Upper lobe of left lung (tissue), 6 donors: ENCODE data around the gene ADPRH. TPM values are rescaled to one million over a fixed set of nuclear protein-coding genes. Genes with fewer than 3 reads are reported as not detected.

ENCODE experiments used
- ATAC-seq, 2 donors: fragments of 200-7000 bp; cut with Tn5 transposase; one replicate each; pipeline ENCODE4 v1.9.1; 2022; ENCODE audit warnings: mild to moderate bottlenecking in 2 of 2, moderate library complexity in 2 of 2; ENCODE audit not compliant: low FRiP score in 2 of 2
- DNase-seq, 2 donors: peaks; one replicate each; pipeline ENCODE4 v3.0.0-alpha.2; 2019 to 2020
- H3K27ac ChIP-seq, 4 donors: fragments of 200-600 bp; sonication (generic); one replicate each; pipeline ENCODE4 v1.5.1; 2016 to 2019
- H3K27me3 ChIP-seq, 4 donors: fragments of 200-600 bp; sonication (generic); one replicate each; pipeline ENCODE4 v1.5.1; 2017 to 2019
- H3K36me3 ChIP-seq, 4 donors: fragments of 200-600 bp; sonication (generic); one replicate each; pipeline ENCODE4 v1.5.1; 2016 to 2019
- H3K4me1 ChIP-seq, 4 donors: fragments of 200-600 bp; sonication (generic); one replicate each; pipeline ENCODE4 v1.5.1; 2018 to 2019
- H3K4me3 ChIP-seq, 4 donors: fragments of 200-600 bp; sonication (generic); one replicate each; pipeline ENCODE4 v1.5.1; 2017 to 2019; ENCODE audit warnings: mild to moderate bottlenecking in 2 of 4, moderate library complexity in 1 of 4
- H3K9me3 ChIP-seq, 4 donors: fragments of 200-600 bp; sonication (generic); one replicate each; pipeline ENCODE4 v1.5.1; 2018 to 2019
- EP300 ChIP-seq, 4 donors: sonication (generic); formaldehyde crosslinking; IDR thresholded peaks; one replicate each; pipeline ENCODE4 v1.5.1; 2017; ENCODE audit warnings: antibody characterized with exemption in 4 of 4, control low read depth in 2 of 4
- POLR2A ChIP-seq, 4 donors: fragments of 450-650 bp; IDR thresholded peaks; one replicate each; pipeline ENCODE4 v1.5.1; 2016 to 2017; ENCODE audit warnings: antibody characterized with exemption in 4 of 4, mild to moderate bottlenecking in 2 of 4
- POLR2AphosphoS5 ChIP-seq, 2 donors: sonication (generic); formaldehyde crosslinking; IDR thresholded peaks; one replicate each; pipeline ENCODE4 v1.5.1; 2017; ENCODE audit warnings: antibody characterized with exemption in 2 of 2
- WGBS, 2 donors: methylation state at CpG; one replicate each; pipeline ENCODE4 v1.1.5; 2017 to 2018; 5-methylcytosine and 5-hydroxymethylcytosine counted together
- total RNA-seq, 6 donors: library from RNA; depleted of rRNA in 4 of 6; stranded (reverse); fragments of >200 nt in 4 of 6; gene quantifications; one replicate each; pipeline versions ENCODE4 v1.1.0 to v1.2.1, GENCODE V29; 2016 to 2021
- TF ChIP-seq, protein P1 (sequence below), 6 experiments: fragments of 450-650 bp in 4 of 6; fragments of 200-600 bp in 2 of 6; sonication (generic) in 2 of 6; IDR thresholded peaks; one replicate each; pipeline ENCODE4 v1.5.1; 2016 to 2019; ENCODE audit warnings: antibody characterized with exemption in 6 of 6
- donor health status: DM: no; HTN: no; CAD: no; lungs with moderate emphysema.
- donor health status: DM: no; HTN: yes; CAD: no; lungs with severe emphysema.

ADPRH gene
- 10 to 100 TPM; 18.9 to 33.8 (median 25.1) TPM for total RNA-seq

DNA sequence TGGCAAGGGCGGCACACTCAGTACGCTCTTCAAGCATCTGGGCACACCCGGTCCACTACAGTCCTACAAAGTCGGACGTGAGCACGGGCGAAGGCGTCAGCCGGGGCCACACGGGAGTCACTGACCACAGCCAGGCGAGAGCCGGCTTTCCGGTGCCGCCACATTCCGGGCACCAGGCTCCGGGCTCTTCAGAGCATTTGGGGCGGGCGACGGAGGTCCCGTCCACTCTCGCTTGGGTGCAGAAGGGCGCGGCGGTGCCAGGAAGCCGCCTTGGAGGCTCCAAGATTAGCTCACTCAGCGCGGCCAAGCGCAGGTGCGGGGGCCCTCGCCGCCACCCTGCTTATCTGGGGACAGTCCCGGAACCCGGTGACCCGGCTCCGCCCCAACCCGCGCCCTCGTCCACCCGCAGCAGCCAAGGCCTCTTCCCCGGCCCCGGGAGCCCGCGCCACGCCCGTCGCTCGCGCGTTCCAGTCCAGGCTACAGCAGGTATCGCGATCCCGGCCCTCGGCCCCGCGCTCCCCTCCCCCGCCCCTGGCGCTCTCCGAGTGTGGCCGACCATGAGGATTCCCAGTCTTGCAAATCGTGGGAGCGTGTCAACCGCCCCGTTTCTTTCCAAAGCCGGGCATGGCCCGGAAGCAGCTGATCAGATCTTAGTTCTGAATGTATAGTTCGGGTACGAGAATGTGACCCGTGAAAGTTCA, at the start of gene ADPRH:
TSS of gene ADPRH (plus strand) at position 127 of the 701 bp plus-strand sequence. CDS start 2,678 bp downstream, outside the sequence.
- ATAC-seq (peak; percentile 95), DNase-seq (peak; percentile 90 to 97)
- no peaks in the 10 kb centered on the region for H3K36me3 ChIP-seq
- TF ChIP-seq EP300 (IDR thresholded peaks at IDR 0.05) (peak in 3 of 4 donors; percentile 3 to 66 (median 53)), POLR2A (IDR thresholded peaks at IDR 0.05) (peak; percentile 42 to 87 (median 64)), POLR2AphosphoS5 (IDR thresholded peaks at IDR 0.05) (peak; percentile 69 to 74)
- TF ChIP-seq, protein P1, sequence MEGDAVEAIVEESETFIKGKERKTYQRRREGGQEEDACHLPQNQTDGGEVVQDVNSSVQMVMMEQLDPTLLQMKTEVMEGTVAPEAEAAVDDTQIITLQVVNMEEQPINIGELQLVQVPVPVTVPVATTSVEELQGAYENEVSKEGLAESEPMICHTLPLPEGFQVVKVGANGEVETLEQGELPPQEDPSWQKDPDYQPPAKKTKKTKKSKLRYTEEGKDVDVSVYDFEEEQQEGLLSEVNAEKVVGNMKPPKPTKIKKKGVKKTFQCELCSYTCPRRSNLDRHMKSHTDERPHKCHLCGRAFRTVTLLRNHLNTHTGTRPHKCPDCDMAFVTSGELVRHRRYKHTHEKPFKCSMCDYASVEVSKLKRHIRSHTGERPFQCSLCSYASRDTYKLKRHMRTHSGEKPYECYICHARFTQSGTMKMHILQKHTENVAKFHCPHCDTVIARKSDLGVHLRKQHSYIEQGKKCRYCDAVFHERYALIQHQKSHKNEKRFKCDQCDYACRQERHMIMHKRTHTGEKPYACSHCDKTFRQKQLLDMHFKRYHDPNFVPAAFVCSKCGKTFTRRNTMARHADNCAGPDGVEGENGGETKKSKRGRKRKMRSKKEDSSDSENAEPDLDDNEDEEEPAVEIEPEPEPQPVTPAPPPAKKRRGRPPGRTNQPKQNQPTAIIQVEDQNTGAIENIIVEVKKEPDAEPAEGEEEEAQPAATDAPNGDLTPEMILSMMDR (IDR thresholded peaks at IDR 0.05) = peak in 3 of 6 experiments; percentile 8 to 33 (median 13)
- H3K4me1 ChIP-seq = peaks cover 11 to 24% (median 15%) of the 10 kb centered on the region in 4 donors
- H3K27me3 ChIP-seq = no peaks in the 10 kb centered on the region
- no peaks in the 10 kb centered on the region for H3K9me3 ChIP-seq
- H3K27ac ChIP-seq = peak within 1 kb of the TSS; percentile 91 to 97 (median 94)
- 0% methylated on average over 17 to 57 of the region's 68 CpGs for WGBS, 2 donors
- peak within 1 kb of the TSS; percentile 43 to 57 (median 52) for H3K4me3 ChIP-seq

DNA sequence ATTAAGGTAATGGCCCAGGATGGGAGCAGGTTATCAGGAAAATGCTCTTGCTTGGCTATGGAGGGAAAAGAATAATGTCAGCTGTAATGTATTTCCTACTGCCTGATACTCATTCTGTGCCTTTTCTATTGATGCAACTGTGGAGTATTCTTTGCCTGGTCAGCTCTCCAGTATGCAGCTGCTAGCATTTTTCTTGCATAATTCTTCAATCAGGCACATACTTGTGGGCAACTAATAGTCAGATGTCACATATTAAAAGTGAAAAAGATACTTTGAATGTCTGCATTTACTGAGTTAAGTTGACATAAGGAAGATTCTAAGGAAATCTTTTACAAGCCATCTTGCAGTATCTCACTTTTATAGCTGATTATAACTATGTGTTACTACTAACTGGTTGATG, 49.4 kb upstream of the ADPRH start:
- no peaks in the 10 kb centered on the region for H3K27me3 ChIP-seq
- peaks cover 0 to 7% (median 2%) of the 10 kb centered on the region in 4 donors for H3K36me3 ChIP-seq
- ATAC-seq = no peak
- TF ChIP-seq, protein P1 (IDR thresholded peaks at IDR 0.05) = no peak
- TF ChIP-seq POLR2A (IDR thresholded peaks at IDR 0.05) (no peak), POLR2AphosphoS5 (IDR thresholded peaks at IDR 0.05) (no peak), EP300 (IDR thresholded peaks at IDR 0.05) (no peak)
- H3K9me3 ChIP-seq = no peaks in the 10 kb centered on the region
- H3K4me3 ChIP-seq = no peak overlapping the region
- no peak overlapping the region for H3K27ac ChIP-seq
- DNase-seq = no peak
- H3K4me1 ChIP-seq = no peaks in the 10 kb centered on the region

DNA sequence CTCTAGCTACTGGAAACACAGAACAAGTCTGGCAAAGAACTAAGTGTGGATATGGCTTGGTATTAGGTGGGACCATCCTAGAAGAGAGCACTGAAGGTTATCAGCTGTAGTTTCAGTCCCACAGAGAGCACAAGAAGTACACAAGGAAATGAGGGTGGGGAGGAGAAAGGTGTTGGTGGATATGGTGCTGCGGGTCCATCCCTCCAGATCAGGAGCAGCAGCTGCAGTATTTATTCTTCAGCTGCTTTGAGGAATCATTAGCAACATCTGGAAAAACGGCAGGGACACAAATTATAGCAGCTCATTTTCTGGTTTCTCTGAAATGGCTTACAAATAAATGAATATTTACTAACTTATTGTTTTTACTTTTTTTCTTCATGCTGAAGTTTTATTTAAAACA, 48.8 kb upstream of the ADPRH start:
- ATAC-seq (no peak), DNase-seq (no peak)
- Histone ChIP-seq H3K27ac (no peak overlapping the region), H3K9me3 (no peaks in the 10 kb centered on the region), H3K27me3 (no peaks in the 10 kb centered on the region), H3K4me1 (no peaks in the 10 kb centered on the region), H3K4me3 (no peak overlapping the region), H3K36me3 (peaks cover 0 to 1% (median under 1%) of the 10 kb centered on the region in 4 donors)
- WGBS, 2 donors = 61 to 62% methylated on average over 2 of the region's 2 CpGs
- no peak for TF ChIP-seq POLR2A (IDR thresholded peaks at IDR 0.05)
- TF ChIP-seq EP300 (IDR thresholded peaks at IDR 0.05) = no peak
- TF ChIP-seq, protein P1 (IDR thresholded peaks at IDR 0.05) = no peak
- no peak for TF ChIP-seq POLR2AphosphoS5 (IDR thresholded peaks at IDR 0.05)

DNA sequence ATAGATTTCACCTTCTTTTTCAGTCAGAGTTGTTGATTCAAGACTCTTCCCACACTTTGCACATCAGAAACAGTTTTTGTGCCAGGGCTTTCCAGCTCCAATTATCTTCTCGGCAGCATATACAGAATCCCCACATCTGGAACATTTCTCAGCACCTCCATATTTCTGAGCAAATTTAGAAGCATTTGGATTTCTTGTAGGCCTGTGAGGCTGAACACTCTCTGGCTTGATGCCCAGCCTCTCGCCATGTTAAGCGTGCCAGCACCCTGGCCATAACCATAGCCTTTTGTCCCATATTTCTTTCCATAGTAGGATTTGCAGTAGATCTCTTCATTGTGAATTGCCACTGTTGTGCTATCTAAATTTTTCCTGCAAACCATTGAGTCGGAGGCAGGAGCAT, 48.1 kb upstream of the ADPRH start:
- H3K27me3 ChIP-seq = no peaks in the 10 kb centered on the region
- no peak for TF ChIP-seq POLR2AphosphoS5 (IDR thresholded peaks at IDR 0.05)
- no peak for TF ChIP-seq EP300 (IDR thresholded peaks at IDR 0.05)
- TF ChIP-seq, protein P1 (IDR thresholded peaks at IDR 0.05) = no peak
- no peak for TF ChIP-seq POLR2A (IDR thresholded peaks at IDR 0.05)
- no peaks in the 10 kb centered on the region for H3K9me3 ChIP-seq
- no peak overlapping the region for H3K27ac ChIP-seq
- 79 to 86% methylated on average over 4 of the region's 4 CpGs for WGBS, 2 donors
- H3K36me3 ChIP-seq = no peaks in the 10 kb centered on the region
- H3K4me3 ChIP-seq = no peak overlapping the region
- no peaks in the 10 kb centered on the region for H3K4me1 ChIP-seq
- ATAC-seq (no peak), DNase-seq (no peak)

DNA sequence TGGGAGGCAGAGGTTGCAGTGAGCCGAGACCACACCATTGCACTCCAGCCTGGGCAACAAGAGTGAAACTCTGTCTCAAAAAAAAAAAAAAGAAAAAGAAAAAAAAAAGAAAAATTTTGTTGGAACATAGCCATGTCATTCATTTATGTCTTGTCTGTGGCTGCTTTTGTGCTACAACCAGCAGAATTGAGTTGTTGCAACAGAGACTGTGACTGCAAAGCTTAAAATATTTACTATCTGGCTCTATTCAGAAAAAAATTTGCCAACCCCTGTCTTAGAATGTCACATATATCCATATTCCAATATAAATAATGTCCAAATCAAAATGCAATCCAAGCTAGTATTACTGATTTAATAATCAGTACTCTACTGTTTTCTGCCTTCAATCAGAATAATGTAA, 45.0 kb upstream of the ADPRH start:
- ATAC-seq (no peak), DNase-seq (no peak)
- Histone ChIP-seq H3K4me1 (no peaks in the 10 kb centered on the region), H3K27ac (no peak overlapping the region), H3K9me3 (no peaks in the 10 kb centered on the region), H3K27me3 (no peaks in the 10 kb centered on the region), H3K4me3 (no peak overlapping the region), H3K36me3 (no peaks in the 10 kb centered on the region)
- TF ChIP-seq POLR2AphosphoS5 (IDR thresholded peaks at IDR 0.05) = no peak
- TF ChIP-seq, protein P1 (IDR thresholded peaks at IDR 0.05) = no peak
- TF ChIP-seq POLR2A (IDR thresholded peaks at IDR 0.05) = no peak
- no peak for TF ChIP-seq EP300 (IDR thresholded peaks at IDR 0.05)
- 75 to 100% methylated on average over 1 of the region's 1 CpG for WGBS, 2 donors
